ENCODE results near the gene ZMAT3.
"Not testable (repeated sequence)": the region's sequence is repeated elsewhere in the genome, so short reads cannot be mapped to it uniquely, and the experiment has no call there.

ZMAT3 gene

GRCh38 chr3:179069762-179070390 lies 1.7 kb downstream of the ZMAT3 start:
- DNase-seq (ENCODE audit: low read depth), result no peak
- H3K4me3 ChIP-seq (ENCODE audit: low read depth, low read length), result peak overlapping the region; percentile 79

- no peak for DNase-seq (ENCODE audit: low read depth)
- H3K4me3 ChIP-seq (ENCODE audit: low read depth, low read length), result peak overlapping the region; percentile 79
Observed at GRCh38 chr3:179068779-179069530, 2.7 kb downstream of the ZMAT3 start.

GRCh38 chr3:179067839-179068238 lies 3.8 kb downstream of the ZMAT3 start:
- DNase-seq (ENCODE audit: low read depth), result no peak
- no peak overlapping the region for H3K4me3 ChIP-seq (ENCODE audit: low read depth, low read length)

GRCh38 chr3:179067291-179067690 lies 4.3 kb downstream of the ZMAT3 start:
- DNase-seq (ENCODE audit: low read depth), result no peak
- H3K4me3 ChIP-seq (ENCODE audit: low read depth, low read length), result no peak overlapping the region

GRCh38 chr3:179063945-179064560 lies 7.6 kb downstream of the ZMAT3 start:
- DNase-seq (ENCODE audit: low read depth), result no peak
- H3K4me3 ChIP-seq (ENCODE audit: low read depth, low read length), result no peak overlapping the region

- no peak for DNase-seq (ENCODE audit: low read depth)
- no peak overlapping the region for H3K4me3 ChIP-seq (ENCODE audit: low read depth, low read length)
Observed at GRCh38 chr3:179056326-179056725, 15.3 kb downstream of the ZMAT3 start.

- not testable (repeated sequence) for DNase-seq (ENCODE audit: low read depth); H3K4me3 ChIP-seq (ENCODE audit: low read depth, low read length)
Observed at GRCh38 chr3:179054565-179054964, 17.0 kb downstream of the ZMAT3 start.

GRCh38 chr3:179046497-179047353 lies 24.9 kb downstream of the ZMAT3 start:
- DNase-seq (ENCODE audit: low read depth), result peak; percentile 48
- H3K4me3 ChIP-seq (ENCODE audit: low read depth, low read length), result no peak overlapping the region

- no peak overlapping the region for H3K4me3 ChIP-seq (ENCODE audit: low read depth, low read length)
- DNase-seq (ENCODE audit: low read depth), result no peak
Observed at GRCh38 chr3:179045719-179046402, 25.7 kb downstream of the ZMAT3 start.

GRCh38 chr3:179038899-179039251 lies 32.7 kb downstream of the ZMAT3 start:
- H3K4me3 ChIP-seq (ENCODE audit: low read depth, low read length), result not testable (repeated sequence)

GRCh38 chr3:179038216-179038898 lies 33.3 kb downstream of the ZMAT3 start:
- DNase-seq (ENCODE audit: low read depth), result no peak
- no peak overlapping the region for H3K4me3 ChIP-seq (ENCODE audit: low read depth, low read length)

More at GRCh38 chr3:179038899-179039251, 32.7 kb downstream of the ZMAT3 start:
- DNase-seq (ENCODE audit: low read depth), result not testable (repeated sequence)

- DNase-seq (ENCODE audit: low read depth), result peak; percentile 48
- H3K4me3 ChIP-seq (ENCODE audit: low read depth, low read length), result no peak overlapping the region
Observed at GRCh38 chr3:179037351-179037750, 34.3 kb downstream of the ZMAT3 start.

- H3K4me3 ChIP-seq (ENCODE audit: low read depth, low read length), result no peak overlapping the region
- no peak for DNase-seq (ENCODE audit: low read depth)
Observed at GRCh38 chr3:179036626-179037300, 34.8 kb downstream of the ZMAT3 start.

- DNase-seq (ENCODE audit: low read depth), result no peak
- no peak overlapping the region for H3K4me3 ChIP-seq (ENCODE audit: low read depth, low read length)
Observed at GRCh38 chr3:179036226-179036625, 35.4 kb downstream of the ZMAT3 start.

- no peak overlapping the region for H3K4me3 ChIP-seq (ENCODE audit: low read depth, low read length)
- no peak for DNase-seq (ENCODE audit: low read depth)
Observed at GRCh38 chr3:179035232-179035631, 36.4 kb downstream of the ZMAT3 start.

GRCh38 chr3:179033304-179033657 lies 38.3 kb downstream of the ZMAT3 start:
- DNase-seq (ENCODE audit: low read depth); H3K4me3 ChIP-seq (ENCODE audit: low read depth, low read length): not testable (repeated sequence)

GRCh38 chr3:179032454-179033303 lies 38.9 kb downstream of the ZMAT3 start:
- not testable (repeated sequence) for DNase-seq (ENCODE audit: low read depth); H3K4me3 ChIP-seq (ENCODE audit: low read depth, low read length)
